Measurements from ENCODE around the gene CNIH2. TPM values are rescaled to one million over a fixed set of nuclear protein-coding genes. Genes with fewer than 3 reads are reported as not detected.
"Not testable (repeated sequence)": the region's sequence is repeated elsewhere in the genome, so short reads cannot be mapped to it uniquely, and the experiment has no call there.

Gene CNIH2
- total RNA-seq, 1 donor from 2014 or later, result 46.0 TPM

GRCh38 chr11:66272596-66272995 is 5.4 kb upstream of the CNIH2 start:
- no peak overlapping the region for H3K27ac Mint-ChIP-seq (ENCODE audit: unreplicated experiment)
- H3K4me1 Mint-ChIP-seq, result peaks cover 17% of the 10 kb centered on the region
- H3K27me3 Mint-ChIP-seq (ENCODE audit: low read depth), result peaks cover 10% of the 10 kb centered on the region
- peak overlapping the region; percentile 74 for H3K4me3 Mint-ChIP-seq
- DNase-seq (ENCODE audit: low read depth, low spot score), result no peak
- no peaks in the 10 kb centered on the region for H3K9me3 Mint-ChIP-seq
- H3K36me3 Mint-ChIP-seq (ENCODE audit: low read depth), result peaks cover 5% of the 10 kb centered on the region
- TF ChIP-seq CTCF (conservative IDR thresholded peaks at IDR 0.05), result no peak

GRCh38 chr11:66274219-66274618 is 3.8 kb upstream of the CNIH2 start:
- peak overlapping the region; percentile 59 for H3K4me3 Mint-ChIP-seq

GRCh38 chr11:66275396-66275795 is 2.6 kb upstream of the CNIH2 start:
- Mint-ChIP-seq H3K36me3 (ENCODE audit: low read depth) (peaks cover 5% of the 10 kb centered on the region), H3K4me3 (peak overlapping the region; percentile 66), H3K4me1 (peaks cover 19% of the 10 kb centered on the region), H3K9me3 (no peaks in the 10 kb centered on the region), H3K27ac (ENCODE audit: unreplicated experiment) (no peak overlapping the region), H3K27me3 (ENCODE audit: low read depth) (peaks cover 11% of the 10 kb centered on the region)
- no peak for TF ChIP-seq CTCF (conservative IDR thresholded peaks at IDR 0.05)
- DNase-seq (ENCODE audit: low read depth, low spot score), result no peak

More at GRCh38 chr11:66274219-66274618, 3.8 kb upstream of the CNIH2 start:
- Mint-ChIP-seq H3K9me3 (no peaks in the 10 kb centered on the region), H3K36me3 (ENCODE audit: low read depth) (peaks cover 5% of the 10 kb centered on the region), H3K27me3 (ENCODE audit: low read depth) (peaks cover 11% of the 10 kb centered on the region), H3K4me1 (peaks cover 16% of the 10 kb centered on the region), H3K27ac (ENCODE audit: unreplicated experiment) (no peak overlapping the region)
- no peak for DNase-seq (ENCODE audit: low read depth, low spot score)
- no peak for TF ChIP-seq CTCF (conservative IDR thresholded peaks at IDR 0.05)

GRCh38 chr11:66275984-66276612 is 1.9 kb upstream of the CNIH2 start:
- Mint-ChIP-seq H3K27ac (ENCODE audit: unreplicated experiment) (no peak overlapping the region), H3K9me3 (no peaks in the 10 kb centered on the region), H3K27me3 (ENCODE audit: low read depth) (peaks cover 15% of the 10 kb centered on the region), H3K4me1 (peaks cover 23% of the 10 kb centered on the region), H3K36me3 (ENCODE audit: low read depth) (peaks cover 2% of the 10 kb centered on the region), H3K4me3 (peak overlapping the region; percentile 66)
- TF ChIP-seq CTCF (conservative IDR thresholded peaks at IDR 0.05), result no peak
- DNase-seq (ENCODE audit: low read depth, low spot score), result no peak

- H3K27ac Mint-ChIP-seq (ENCODE audit: unreplicated experiment); H3K36me3 Mint-ChIP-seq (ENCODE audit: low read depth); DNase-seq (ENCODE audit: low read depth, low spot score); H3K9me3 Mint-ChIP-seq: not testable (repeated sequence)
- Mint-ChIP-seq H3K4me1 (peaks cover 29% of the 10 kb centered on the region), H3K4me3 (peak overlapping the region; percentile 66), H3K27me3 (ENCODE audit: low read depth) (peaks cover 20% of the 10 kb centered on the region)
Measured at GRCh38 chr11:66276619-66277018, 1.4 kb upstream of the CNIH2 start.

- not testable (repeated sequence) for H3K36me3 Mint-ChIP-seq (ENCODE audit: low read depth); DNase-seq (ENCODE audit: low read depth, low spot score); H3K9me3 Mint-ChIP-seq
- H3K4me3 Mint-ChIP-seq, result peak overlapping the region; percentile 66
- H3K27me3 Mint-ChIP-seq (ENCODE audit: low read depth), result peaks cover 20% of the 10 kb centered on the region
- H3K27ac Mint-ChIP-seq (ENCODE audit: unreplicated experiment), result peak overlapping the region; percentile 12
- peaks cover 33% of the 10 kb centered on the region for H3K4me1 Mint-ChIP-seq
Measured at GRCh38 chr11:66277064-66277463, 911 bp upstream of the CNIH2 start.

All from neural crest cell (in vitro differentiated cells).